GM12878 (cell line): ENCODE results near the gene VKORC1. TPM values are rescaled to one million over a fixed set of nuclear protein-coding genes. Genes with fewer than 3 reads are reported as not detected.
"Not testable (repeated sequence)": the region's sequence is repeated elsewhere in the genome, so short reads cannot be mapped to it uniquely, and the experiment has no call there.

ENCODE experiments used
- ATAC-seq: fragments of 200-7000 bp; cut with Tn5 transposase; 3 replicates; pipeline ENCODE4 v1.9.1; 2020; ENCODE audit warnings: mild to moderate bottlenecking, moderate library complexity
- BruUV-seq: library from RNA; stranded (reverse); fragments of 400-500 nt; replicated peaks from 2 replicates; lab custom pipeline; 2021; lab: Mats Ljungman, UMichigan
- CTCF ChIA-PET: fragments of 300-600 bp; sonication (Branson Sonifier 250); formaldehyde crosslinking; extraction: SDS; loops from one replicate; lab custom pipeline; 2021; ENCODE audit warnings: inconsistent platforms; lab: Yijun Ruan, JAX
- POLR2A ChIA-PET: fragments of 350-600 bp; formaldehyde crosslinking; extraction: SDS; loops from one replicate; lab custom pipeline; 2021; ENCODE audit warnings: inconsistent platforms; lab: Charles Lee
- RAD21 ChIA-PET: fragments of 300-600 bp; sonication (Branson Sonifier 250); formaldehyde crosslinking; loops from one replicate; lab custom pipeline; 2023; ENCODE audit warnings: antibody characterized with exemption; ENCODE audit not compliant: unreplicated experiment; lab: Charles Lee
- SMC1A ChIA-PET: fragments of 300-600 bp; sonication (Branson Sonifier 250); formaldehyde crosslinking; loops from one replicate; lab custom pipeline; 2023; ENCODE audit not compliant: unreplicated experiment, uncharacterized antibody; lab: Charles Lee
- DNase-seq: peaks from one replicate; pipeline ENCODE4 v3.0.0-alpha.2; 2011; ENCODE audit warnings: low read depth, low spot score
- FAIRE-seq: peaks from 3 replicates; lab custom pipeline; 2011; peaks lifted over from hg19 to GRCh38; lab: Jason Lieb, UNC
- H2AFZ ChIP-seq: 2 replicates; pipeline ENCODE4 v1.6.0; 2011; ENCODE audit warnings: low read depth, low read length, control low read depth; ENCODE audit not compliant: control insufficient read depth
- H3K27ac ChIP-seq: 2 replicates; pipeline ENCODE4 v1.5.1; 2011; ENCODE audit warnings: control low read depth; ENCODE audit not compliant: control insufficient read depth, insufficient read depth
- H3K27me3 ChIP-seq, 2 experiments: replicated peaks in 1 of 2; 2 replicates each; pipeline versions ENCODE4 v1.6.0 to v1.6.1; 2011; ENCODE audit warnings: low read length in 1 of 2; ENCODE audit not compliant: control insufficient read depth in 2 of 2, insufficient read depth in 2 of 2
- H3K36me3 ChIP-seq, 2 experiments: 2 replicates each; pipeline ENCODE4 v1.5.1; 2011; ENCODE audit warnings: low read length in 1 of 2; ENCODE audit not compliant: control insufficient read depth in 2 of 2, insufficient read depth in 2 of 2
- H3K4me1 ChIP-seq: 2 replicates; pipeline ENCODE4 v1.6.1; 2011; ENCODE audit warnings: mild to moderate bottlenecking, low read length, moderate library complexity, mixed read lengths; ENCODE audit not compliant: control insufficient read depth, insufficient read depth
- H3K4me2 ChIP-seq: 2 replicates; pipeline ENCODE4 v1.6.0; 2011; ENCODE audit warnings: control low read depth; ENCODE audit not compliant: control insufficient read depth, insufficient read depth
- H3K4me3 ChIP-seq: fragments of 200-600 bp; sonication (generic); 2 replicates; pipeline ENCODE4 v1.5.1; 2016
- H3K79me2 ChIP-seq: 2 replicates; pipeline ENCODE4 v1.6.0; 2011; ENCODE audit warnings: low read length; ENCODE audit not compliant: control insufficient read depth, insufficient read depth
- H3K9ac ChIP-seq: 2 replicates; pipeline ENCODE4 v1.8.0; 2011; ENCODE audit warnings: low read length, control low read depth, mixed read lengths; ENCODE audit not compliant: control insufficient read depth, insufficient read depth
- H3K9me3 ChIP-seq: replicated peaks from 3 replicates; pipeline ENCODE4 v1.5.1; 2011; ENCODE audit warnings: mild to moderate bottlenecking, low read length; ENCODE audit not compliant: control insufficient read depth, insufficient read depth
- H4K20me1 ChIP-seq: 2 replicates; pipeline ENCODE4 v1.6.0; 2011; ENCODE audit not compliant: control insufficient read depth, insufficient read depth
- WGBS: methylation state at CpG from one replicate; pipeline ENCODE4 v1.1.6; 2016; ENCODE audit warnings: low lambda C conversion rate; ENCODE audit not compliant: insufficient replicate concordance, insufficient coverage; ENCODE audit errors: missing lambda C conversion rate; 5-methylcytosine and 5-hydroxymethylcytosine counted together
- in situ Hi-C: fragments of 300-500 bp; cut with MboI; formaldehyde crosslinking; loops from 9 replicates; pipeline ENCODE4 v1.14.3; 2018; ENCODE audit warnings: mixed read lengths
- intact Hi-C: fragments of 100-400 bp; cut with micrococcal nuclease; formaldehyde crosslinking; loops from one replicate; pipeline ENCODE4 v1.14.2; 2022; ENCODE audit not compliant: unreplicated experiment
- polyA plus RNA-seq, 11 experiments: library from polyadenylated mRNA; depleted of rRNA in 4 of 11; unstranded in 6 of 11; stranded (reverse) in 5 of 11; fragments of >200 nt; fragmentation: Nextera tagmentation in 4 of 11; fragmentation: Illumina TruSeq in 1 of 11; extraction: Ambion mirVana in 4 of 11; extraction: Trizol in 1 of 11; gene quantifications; 1 replicate in 1 of 11; 2 replicates in 10 of 11; pipeline versions ENCODE4 v1.2.1 to v1.2.3, GENCODE V29; 2011 to 2016; ENCODE audit warnings: inconsistent platforms in 2 of 11, missing spikeins in 2 of 11, low read depth in 1 of 11
- total RNA-seq, 4 experiments: library from RNA; depleted of rRNA in 3 of 4; stranded (reverse); fragments of >200 nt in 3 of 4; fragmentation: Illumina TruSeq in 1 of 4; extraction: Trizol in 1 of 4; gene quantifications; 2 replicates each; pipeline versions ENCODE4 v1.2.1 to v1.2.3, GENCODE V29; 2013 to 2021
- TF ChIP-seq, protein P1 (sequence below), 3 experiments: IDR thresholded peaks in 2 of 3; conservative IDR thresholded peaks in 1 of 3; 2 replicates each; pipeline ENCODE4 v1.5.1; 2011; ENCODE audit warnings: low read depth in 3 of 3, low read length in 3 of 3, mild to moderate bottlenecking in 3 of 3, control low read depth in 2 of 3, moderate library complexity in 2 of 3, inconsistent platforms in 1 of 3, mixed read lengths in 1 of 3; ENCODE audit not compliant: control insufficient read depth in 2 of 3, insufficient read depth in 1 of 3; ENCODE audit errors: extremely low read depth in 1 of 3

VKORC1 gene
- total and polyA plus RNA-seq, 10 of the 15 experiments (the other 5 are each of a cell fraction or from before 2014, with no cell fraction given) = 19.8 to 140 (median 57.7) TPM

DNA sequence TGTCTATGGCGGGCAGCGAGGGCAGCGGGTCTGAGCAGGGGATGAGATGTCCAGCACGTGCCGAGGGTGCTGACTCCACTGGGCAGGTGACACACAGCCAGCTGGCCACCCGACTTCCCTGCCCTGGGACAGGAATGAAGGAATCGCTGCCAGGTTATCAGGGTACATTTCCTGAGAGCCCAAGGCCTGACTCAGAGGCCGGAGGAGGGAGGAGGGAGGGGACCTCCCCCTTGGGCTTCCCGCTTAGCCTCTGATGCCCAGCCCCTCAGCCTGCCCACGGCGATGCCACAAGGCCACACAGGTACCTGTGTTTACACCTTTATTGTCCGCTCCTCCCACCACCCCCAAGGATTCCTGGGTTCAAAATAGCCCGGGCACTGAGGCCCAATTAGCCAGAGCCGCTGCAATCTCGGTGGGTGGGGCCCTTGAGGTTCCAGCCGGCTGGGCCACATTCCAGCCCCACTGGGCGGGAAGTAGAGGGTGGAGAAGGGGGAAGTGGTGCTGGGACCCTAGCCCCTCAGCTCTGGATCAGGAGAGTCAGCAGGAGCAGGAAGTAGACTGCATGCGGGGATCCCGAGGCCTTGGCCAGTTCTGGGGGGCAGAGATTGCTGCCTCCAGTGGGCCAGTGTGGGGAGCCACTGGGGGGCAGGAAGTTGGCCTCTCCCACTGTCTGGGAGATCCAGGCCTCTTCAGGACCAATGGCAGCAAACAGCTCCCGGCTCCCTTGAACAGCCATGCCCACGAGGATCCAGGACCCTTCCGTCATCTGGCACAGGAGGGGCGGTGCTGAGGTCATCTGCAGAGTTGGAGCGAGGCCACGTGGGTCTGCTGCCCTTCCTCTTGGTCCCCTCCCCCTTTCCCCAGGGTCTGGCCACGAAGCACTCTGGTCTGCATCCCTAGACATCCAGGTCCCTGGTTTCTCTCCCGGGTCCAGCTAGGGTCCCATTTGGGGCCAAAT, 44.3 kb upstream of the VKORC1 start (continued):
- TF ChIP-seq, protein P1, sequence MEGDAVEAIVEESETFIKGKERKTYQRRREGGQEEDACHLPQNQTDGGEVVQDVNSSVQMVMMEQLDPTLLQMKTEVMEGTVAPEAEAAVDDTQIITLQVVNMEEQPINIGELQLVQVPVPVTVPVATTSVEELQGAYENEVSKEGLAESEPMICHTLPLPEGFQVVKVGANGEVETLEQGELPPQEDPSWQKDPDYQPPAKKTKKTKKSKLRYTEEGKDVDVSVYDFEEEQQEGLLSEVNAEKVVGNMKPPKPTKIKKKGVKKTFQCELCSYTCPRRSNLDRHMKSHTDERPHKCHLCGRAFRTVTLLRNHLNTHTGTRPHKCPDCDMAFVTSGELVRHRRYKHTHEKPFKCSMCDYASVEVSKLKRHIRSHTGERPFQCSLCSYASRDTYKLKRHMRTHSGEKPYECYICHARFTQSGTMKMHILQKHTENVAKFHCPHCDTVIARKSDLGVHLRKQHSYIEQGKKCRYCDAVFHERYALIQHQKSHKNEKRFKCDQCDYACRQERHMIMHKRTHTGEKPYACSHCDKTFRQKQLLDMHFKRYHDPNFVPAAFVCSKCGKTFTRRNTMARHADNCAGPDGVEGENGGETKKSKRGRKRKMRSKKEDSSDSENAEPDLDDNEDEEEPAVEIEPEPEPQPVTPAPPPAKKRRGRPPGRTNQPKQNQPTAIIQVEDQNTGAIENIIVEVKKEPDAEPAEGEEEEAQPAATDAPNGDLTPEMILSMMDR (IDR thresholded peaks at IDR 0.05 in 2 of 3, conservative IDR thresholded peaks at IDR 0.05 in 1 of 3; ENCODE audit: control insufficient read depth in 2 of 3, extremely low read depth in 1 of 3, insufficient read depth in 1 of 3, low read depth in 3 of 3, low read length in 3 of 3) = no peak

DNA sequence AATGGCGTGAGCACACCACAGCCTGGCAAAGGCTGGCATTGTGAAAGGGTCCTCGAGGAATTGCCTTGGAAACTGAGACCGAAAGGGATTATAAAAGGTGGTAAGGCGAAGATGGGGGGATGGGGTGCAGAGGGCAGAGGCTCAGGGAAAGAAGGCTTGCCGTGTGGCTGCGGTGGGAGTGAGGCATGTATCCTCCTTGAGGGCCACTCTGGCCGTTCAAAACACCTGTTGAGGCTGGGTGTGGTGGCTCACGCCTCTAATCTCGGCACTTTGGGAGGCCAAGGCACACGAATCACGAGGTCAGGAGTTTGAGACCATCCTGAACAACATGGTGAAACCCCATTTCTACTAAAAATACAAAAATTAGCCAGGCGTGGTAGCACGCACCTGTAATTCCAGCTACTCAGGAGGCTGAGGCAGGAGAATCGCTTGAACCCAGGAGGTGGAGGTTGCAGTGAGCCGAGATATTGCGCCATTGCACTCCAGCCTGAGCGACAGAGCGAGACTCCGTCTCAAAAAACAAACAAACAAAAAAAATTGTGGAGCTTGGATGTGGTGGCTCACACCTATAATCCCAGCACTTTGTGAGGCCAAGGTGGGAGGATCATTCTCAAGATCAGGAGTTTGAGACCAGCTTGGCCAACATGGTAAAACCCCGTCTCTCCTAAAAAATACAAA, 42.4 kb upstream of the VKORC1 start:
- DNase-seq, FAIRE-seq, H3K4me1 ChIP-seq, BruUV-seq, H3K9me3 ChIP-seq, ATAC-seq, H3K4me3 ChIP-seq, H3K27ac ChIP-seq, H3K9ac ChIP-seq, H3K36me3 ChIP-seq, intact Hi-C loops, H3K27me3 ChIP-seq, H4K20me1 ChIP-seq, in situ Hi-C loops, H3K4me2 ChIP-seq, H3K79me2 ChIP-seq, H2AFZ ChIP-seq, RAD21 ChIA-PET: not testable (repeated sequence)
- SMC1A ChIA-PET = interaction anchor here (0.9 to 1.0 kb wide), 2 partner anchors 16 to 63 kb away, joined by 3 read pairs; partner anchors contain the start of genes ZNF646 and ZNF668
- CTCF ChIA-PET = interaction anchor here (0.7 kb wide), 1 partner anchor 245 kb away, joined by 3 read pairs; no protein-coding TSS in a partner anchor
- POLR2A ChIA-PET = interaction anchor here (0.6 kb wide), 1 partner anchor 306 kb away, joined by 3 read pairs; the partner anchor contains the start of gene ZNF843
- WGBS = 51% methylated on average over 20 of the region's 20 CpGs
